ENCODE results near the gene NUMB.

DNA sequence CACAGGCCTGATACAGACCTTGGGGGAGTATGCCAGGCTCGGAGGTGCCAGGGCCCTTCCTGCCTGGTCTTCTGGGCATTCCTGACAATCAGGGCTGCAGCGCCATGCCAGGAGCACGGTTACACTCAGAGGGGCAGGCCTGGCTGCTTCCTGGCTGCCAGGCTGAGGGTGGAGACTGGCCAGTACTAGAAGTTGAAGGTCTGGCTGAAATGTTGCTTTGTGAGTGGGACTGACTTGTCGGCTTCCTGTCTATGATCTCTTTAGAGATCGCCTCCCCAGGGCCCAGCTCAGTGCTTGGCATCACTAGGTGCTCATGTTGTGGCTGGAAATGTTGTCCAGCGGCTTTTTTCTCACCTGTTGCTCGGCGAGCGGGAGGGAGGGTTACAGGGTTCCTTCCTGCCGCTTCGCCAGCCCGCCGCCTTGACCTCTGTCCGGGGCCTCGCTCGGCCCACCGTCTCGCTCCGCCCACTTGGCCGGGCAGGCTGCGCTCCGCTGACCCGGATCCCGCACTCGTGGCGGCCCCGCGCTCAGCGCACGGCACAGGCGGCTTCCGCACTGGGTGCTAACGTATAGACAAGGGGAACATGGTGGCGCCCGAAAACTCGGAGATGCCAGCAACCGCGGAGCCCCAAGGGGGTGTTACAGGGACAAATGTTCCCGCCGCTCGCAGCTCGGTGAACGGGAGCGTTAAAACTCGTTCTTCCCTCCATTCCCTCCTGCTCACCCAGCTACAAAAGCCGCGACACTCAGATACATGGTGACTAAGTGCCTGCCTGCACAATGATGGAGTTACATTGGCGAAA is 188.4 kb downstream of the NUMB start:
- TF ChIP-seq, protein P1, sequence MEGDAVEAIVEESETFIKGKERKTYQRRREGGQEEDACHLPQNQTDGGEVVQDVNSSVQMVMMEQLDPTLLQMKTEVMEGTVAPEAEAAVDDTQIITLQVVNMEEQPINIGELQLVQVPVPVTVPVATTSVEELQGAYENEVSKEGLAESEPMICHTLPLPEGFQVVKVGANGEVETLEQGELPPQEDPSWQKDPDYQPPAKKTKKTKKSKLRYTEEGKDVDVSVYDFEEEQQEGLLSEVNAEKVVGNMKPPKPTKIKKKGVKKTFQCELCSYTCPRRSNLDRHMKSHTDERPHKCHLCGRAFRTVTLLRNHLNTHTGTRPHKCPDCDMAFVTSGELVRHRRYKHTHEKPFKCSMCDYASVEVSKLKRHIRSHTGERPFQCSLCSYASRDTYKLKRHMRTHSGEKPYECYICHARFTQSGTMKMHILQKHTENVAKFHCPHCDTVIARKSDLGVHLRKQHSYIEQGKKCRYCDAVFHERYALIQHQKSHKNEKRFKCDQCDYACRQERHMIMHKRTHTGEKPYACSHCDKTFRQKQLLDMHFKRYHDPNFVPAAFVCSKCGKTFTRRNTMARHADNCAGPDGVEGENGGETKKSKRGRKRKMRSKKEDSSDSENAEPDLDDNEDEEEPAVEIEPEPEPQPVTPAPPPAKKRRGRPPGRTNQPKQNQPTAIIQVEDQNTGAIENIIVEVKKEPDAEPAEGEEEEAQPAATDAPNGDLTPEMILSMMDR (IDR thresholded peaks at IDR 0.05; ENCODE audit: low read depth, low read length, missing input control): no peak
- no peak for TF ChIP-seq REST (IDR thresholded peaks at IDR 0.05)
- no peak for TF ChIP-seq SP1 (IDR thresholded peaks at IDR 0.05)
- no peak for TF ChIP-seq TAF1 (conservative IDR thresholded peaks at IDR 0.05)
- no peak for TF ChIP-seq GABPA (IDR thresholded peaks at IDR 0.05 in 1 of 2, conservative IDR thresholded peaks at IDR 0.05 in 1 of 2)
- no peak for TF ChIP-seq FOXA1 (IDR thresholded peaks at IDR 0.05)
